Fibroblast of upper back skin (primary cell): ENCODE data around the gene ZNF428.
"Not testable (repeated sequence)": the region's sequence is repeated elsewhere in the genome, so short reads cannot be mapped to it uniquely, and the experiment has no call there.

Experiments
- DNase-seq: peaks from one replicate; pipeline ENCODE4 v3.0.0-alpha.2; 2013

ZNF428 gene

DNA sequence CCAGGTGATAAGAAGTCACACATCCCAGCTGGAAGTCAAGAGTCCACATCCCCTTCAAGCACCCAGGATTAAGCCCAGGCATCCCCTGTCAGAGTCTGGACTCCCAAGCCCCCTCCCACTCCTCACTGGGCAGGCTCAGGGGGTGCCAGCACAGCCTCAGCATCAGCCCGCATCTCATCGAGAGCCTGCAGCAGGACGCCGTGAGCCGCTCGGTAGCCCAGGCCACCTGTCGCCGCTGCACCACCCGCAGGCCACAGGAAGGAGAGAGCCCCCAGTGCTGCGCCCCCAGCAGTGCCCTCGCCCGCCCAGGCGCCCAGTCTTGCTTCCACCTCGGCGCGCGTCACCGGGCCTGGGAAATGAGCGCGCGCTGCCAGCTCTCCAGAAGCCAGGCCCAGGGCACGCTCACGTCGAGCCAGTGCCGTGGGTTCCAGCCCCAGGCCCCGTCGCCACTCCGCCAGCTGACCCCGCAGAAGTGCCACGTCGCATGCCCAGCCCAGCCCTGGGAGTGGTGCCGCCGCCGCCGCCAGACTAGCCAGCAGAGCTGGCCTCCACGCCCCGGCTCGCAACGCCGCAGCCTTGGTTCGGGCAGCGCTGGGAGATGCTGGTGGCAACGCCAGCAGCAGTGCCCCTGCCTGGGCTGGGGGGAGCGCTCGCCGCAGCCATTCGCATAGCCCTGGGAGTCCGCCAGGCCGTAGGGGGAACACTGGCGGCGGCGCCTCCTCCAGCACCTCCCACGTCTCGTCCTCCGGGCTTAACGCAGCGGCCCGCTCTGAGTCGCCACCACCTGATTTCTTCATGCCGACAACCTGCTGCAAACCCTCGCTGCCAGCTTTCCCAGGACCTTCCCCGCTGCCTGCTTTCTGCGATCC, 27.3 kb downstream of the ZNF428 start:
- no peak for DNase-seq

DNA sequence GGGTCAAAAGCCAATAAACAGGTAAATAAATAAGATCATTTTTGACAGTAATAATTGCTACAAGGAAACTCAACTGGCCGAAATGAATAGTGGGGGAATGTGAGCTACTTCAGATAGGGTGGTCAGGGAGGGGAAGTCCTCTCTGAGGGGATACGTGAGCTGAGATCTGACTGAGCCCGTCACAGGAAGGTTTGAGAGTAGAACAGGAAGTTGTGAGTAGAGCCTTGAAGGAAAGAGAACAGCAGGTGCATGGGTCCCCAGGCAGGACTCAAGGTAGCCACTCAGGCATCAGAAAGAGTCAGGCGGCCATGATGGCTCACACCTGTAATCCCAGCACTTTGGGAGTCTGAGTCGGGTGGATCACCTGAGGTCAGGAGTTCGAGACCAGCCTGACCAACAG, 29.8 kb downstream of the ZNF428 start:
- no peak for DNase-seq

DNA sequence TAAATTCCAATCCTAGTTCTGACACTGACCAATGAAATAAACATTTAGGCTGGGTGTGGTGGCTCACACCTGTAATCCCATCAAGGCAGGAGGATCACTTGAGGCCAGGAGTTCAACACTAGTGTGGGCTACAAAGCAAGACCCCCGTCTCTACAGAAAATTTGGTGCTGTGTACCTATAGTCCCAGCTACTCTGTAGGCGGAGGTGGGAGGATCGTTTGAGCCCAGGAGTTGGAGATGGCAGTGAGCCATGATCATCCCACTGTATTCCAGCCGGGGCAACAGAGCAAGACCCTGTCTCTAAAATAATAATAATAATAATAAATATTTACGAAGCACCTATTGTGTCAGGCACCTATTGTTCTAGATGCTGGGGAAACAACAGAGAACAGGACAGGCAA, 30.2 kb downstream of the ZNF428 start:
- no peak for DNase-seq

DNA sequence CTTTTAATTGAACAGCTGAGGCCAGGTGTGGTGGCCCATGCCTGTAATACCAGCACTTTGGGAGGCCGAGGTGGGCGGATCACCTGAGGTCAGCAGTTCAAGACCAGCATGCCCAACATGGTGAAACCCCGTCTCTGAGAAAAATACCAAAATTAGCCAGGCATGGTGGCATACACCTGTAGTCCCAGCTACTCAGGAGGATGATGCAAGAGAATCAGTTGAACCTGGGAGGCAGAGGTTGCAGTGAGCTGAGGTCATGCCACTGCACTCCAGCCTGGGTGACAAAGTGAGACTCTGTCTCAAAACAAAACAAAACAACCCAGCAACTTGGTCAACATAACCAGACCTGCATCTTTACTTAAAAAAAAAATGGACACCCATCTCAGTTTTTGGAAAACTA, 32.4 kb downstream of the ZNF428 start:
- DNase-seq, result not testable (repeated sequence)

DNA sequence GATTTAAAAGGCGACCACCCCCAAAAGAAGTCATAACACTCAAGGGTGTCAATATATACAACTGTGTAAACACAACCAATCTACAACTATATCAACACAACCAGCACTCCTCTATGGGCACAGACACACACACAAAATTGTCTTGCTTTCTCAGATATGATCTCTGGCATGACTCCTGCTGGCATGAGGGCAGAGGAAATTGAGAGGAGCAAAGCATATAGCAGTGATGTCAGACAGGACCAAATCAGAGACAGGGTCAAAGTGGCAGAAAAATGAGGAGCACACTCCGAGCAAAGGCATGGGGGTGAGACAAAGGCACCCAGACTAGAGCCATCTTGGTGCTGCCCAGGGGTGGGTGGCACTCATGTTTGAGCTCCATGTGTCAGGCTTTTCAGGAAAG, 33.1 kb downstream of the ZNF428 start:
- no peak for DNase-seq

DNA sequence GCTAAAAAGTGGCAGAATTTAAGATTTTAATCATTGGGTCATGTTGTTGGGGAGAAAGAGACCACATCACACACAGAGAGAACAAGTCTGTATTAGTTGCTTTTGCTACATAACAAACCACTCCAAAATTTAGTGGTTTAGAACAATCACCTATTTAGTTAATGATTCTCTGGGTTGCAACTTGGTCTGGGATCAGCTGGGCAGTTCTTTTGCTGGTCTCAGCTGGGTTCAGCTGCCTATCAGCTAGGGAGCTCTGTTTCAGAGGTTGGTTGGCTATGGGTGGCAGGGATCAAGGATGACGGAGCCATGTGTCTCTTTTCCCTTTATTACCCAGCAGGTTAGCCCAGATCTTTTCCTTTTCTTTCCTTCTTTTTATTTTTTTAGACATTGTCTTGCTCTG, 34.9 kb downstream of the ZNF428 start:
- no peak for DNase-seq

DNA sequence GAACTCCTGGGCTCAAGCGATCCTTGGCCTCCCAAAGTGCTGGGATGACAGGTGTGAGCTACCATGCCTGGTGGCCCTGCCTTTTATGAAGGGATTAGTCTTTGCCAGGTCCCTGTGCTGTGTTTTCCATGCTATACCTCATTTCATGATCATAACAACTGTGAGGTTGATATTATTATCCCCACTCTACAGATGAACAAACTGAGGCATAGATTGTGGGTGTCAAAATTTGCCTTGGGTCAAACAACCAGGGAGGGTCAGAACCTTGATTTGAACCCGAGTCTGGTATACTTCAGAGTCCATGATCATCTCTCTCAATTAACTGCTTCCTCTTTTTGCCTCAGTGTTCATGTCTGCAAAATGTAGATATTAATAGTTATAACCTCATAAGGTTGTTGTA, 36.9 kb downstream of the ZNF428 start:
- DNase-seq, result no peak

DNA sequence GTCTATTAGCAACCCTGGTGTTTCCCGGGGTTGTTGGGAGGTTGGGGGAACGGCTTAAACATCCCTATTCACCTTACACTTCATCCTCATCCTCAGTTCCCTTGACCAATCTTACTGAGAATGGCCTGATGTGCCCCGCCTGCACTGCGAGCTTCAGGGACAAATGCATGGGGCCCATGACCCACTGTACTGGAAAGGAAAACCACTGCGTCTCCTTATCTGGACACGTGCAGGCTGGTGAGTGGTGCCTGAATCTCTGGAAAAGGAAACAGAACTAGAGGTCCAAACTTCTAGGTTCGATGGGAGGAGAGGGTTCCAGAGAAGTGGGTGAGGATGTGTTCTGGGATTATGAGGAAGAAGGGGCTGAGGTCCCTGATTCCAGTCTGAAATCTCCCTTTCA, 38.0 kb downstream of the ZNF428 start:
- DNase-seq, result no peak

DNA sequence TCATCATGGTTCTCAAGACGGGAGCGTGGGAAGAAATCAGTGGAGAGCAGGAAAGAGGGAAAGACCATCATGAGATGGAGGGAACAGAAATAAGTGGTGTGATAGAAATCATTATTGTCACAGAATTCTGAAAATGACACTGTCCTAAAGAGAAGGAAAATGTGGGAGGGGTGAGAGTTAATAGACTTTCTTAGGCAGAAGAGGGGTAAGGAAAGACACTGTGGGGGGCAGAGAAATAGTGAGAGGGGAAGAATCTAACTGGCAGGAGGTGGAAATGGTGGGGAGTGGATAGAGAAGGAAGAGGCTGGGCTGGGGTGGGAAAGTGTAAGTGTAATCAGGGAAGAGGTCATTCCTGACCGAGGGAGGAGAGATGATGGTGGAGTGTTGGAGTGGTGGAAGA, 40.6 kb downstream of the ZNF428 start:
- DNase-seq, result no peak

DNA sequence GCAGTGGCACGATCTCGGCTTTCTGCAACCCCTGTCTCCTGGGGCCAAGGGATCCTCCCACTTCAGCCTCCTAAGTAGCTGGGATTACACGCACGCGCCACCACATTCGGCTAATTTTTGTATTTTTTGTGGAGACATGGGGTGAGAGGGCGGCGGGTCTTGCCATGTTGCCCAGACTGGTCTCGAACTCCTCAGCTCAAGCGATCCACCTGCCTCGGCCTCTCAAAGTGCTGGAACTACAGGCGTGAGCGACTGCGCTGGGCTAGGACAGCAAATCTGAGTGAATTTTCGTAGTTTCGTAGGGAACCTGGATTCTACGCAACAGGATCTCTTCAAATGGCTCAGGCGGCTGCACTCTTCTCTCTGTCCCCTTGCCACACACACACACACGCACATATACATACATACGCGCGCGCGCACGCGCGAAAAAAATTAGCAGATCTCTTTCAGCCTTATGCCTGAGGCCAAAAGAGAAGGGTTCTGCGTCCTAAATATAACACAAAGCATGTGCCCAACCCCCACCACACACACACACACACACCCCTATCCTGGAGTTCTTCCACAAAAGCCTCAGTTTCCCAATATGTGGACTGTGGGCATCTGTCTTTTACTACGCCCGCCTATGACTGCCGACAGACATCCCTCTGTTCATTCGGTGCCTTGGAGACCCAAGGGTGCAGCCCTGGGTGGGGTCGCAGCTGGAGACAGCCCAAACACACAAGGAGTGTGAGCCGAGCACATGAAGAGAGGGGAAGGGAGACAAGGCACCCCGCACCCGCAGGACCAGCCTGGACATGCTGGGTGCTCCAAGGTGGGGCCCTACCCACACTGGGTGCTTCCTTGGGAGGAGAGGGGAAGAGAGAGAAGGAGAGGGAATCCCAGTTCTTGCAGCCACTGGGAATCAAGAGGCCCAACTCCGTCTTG, 43.2 kb downstream of the ZNF428 start:
- no peak for DNase-seq

DNA sequence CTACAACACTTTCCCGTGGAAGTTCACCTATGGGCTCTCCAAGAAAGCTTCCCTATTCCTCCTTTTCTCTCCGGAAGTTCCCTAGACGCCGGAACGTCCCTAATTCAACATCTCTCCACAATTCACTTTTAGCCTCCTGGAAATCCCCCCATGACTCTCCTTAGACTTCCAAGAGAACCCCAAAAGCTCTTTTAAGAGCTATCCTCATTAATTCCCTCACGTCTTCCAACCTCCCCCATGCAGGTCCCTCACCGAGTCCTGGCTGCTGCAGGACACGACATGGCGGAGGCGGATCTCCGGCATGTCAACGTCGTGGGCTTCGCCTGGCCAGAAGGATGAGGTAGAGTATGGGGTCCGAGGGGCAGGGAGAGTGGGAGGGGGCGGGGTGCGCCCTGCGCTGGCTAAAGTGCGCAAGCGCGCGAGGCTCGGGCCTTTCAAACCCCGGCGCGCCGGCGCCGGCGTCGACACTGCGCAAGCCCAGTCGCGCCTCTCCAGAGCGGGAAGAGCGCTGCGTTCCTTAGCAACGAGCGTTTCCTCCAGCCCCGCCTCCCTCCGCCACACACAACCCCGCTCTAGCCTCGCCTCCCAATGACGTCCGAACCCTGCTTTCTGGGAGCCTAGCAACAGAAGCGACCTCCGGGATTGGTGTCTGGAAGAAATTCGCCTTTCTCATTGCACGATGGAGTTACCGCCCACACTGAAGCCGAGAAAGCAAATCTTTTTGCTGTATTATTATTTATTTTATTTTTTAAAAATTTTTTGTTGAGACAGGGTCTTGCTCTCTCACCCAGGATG, 44.1 kb downstream of the ZNF428 start, which contains the start of the genes PINLYP and XRCC1:
Gene PINLYP (plus strand): TSS at position 646 of the 795 bp plus-strand sequence. CDS start 1,391 bp downstream, outside the sequence.
Gene XRCC1 (minus strand): TSS at position 372 of the 795 bp plus-strand sequence. CDS start 69 bp downstream, at position 303.
- peak; percentile 98 for DNase-seq

DNA sequence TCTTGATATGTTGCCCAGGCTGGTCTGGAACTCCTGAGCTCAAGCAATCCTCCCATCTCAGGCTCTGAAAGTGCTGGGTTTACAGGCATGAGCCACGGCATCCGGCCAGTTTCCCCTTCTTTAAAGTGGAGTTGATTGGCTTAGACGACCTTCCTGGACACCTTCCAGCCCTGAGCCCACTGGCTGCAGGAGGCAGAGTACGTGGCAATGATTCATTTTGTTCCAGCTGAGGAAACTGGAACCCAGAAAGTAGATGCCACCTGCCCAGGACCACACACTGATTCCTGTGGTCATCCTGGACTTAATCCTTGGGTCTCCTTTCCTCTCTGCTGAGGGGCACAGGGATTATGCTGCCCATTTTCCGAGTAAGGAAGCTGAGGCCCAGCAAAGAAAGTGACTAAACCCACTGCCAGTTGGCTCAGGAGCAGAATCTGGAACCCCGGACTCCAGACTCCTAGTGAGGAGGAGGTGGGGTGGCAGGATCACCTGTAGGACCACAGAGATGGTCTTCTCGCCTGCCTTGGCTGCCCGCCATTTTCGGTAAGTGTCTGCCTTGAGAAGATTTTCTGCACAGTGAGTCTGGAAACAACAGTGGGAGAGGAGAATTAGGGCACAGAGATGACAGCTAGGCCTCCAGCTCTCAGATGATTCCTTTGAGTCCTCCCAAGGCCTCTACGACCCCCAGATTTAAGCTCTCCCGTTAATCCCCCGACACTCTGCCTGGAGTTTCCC, 44.8 kb downstream of the ZNF428 start:
- no peak for DNase-seq

DNA sequence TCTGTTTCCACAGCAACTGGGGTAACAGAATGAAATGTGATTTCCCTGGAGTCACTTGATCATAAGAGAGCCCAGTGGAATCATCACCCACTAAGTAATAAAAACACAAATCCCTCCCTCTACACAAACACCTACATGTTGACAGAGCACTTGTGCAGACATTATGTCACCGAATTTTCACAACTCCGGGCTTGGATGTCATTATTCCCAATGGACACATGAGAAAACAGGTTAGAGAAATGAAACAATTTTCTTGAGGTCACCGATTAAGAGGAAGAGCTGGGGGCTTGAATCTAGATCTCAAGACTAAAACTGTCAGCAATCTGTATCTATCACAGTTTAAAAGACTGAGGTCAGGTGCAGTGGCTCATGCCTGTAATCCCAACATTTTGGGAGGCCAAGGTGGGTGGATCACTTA, 47.2 kb downstream of the ZNF428 start:
- DNase-seq, result no peak

DNA sequence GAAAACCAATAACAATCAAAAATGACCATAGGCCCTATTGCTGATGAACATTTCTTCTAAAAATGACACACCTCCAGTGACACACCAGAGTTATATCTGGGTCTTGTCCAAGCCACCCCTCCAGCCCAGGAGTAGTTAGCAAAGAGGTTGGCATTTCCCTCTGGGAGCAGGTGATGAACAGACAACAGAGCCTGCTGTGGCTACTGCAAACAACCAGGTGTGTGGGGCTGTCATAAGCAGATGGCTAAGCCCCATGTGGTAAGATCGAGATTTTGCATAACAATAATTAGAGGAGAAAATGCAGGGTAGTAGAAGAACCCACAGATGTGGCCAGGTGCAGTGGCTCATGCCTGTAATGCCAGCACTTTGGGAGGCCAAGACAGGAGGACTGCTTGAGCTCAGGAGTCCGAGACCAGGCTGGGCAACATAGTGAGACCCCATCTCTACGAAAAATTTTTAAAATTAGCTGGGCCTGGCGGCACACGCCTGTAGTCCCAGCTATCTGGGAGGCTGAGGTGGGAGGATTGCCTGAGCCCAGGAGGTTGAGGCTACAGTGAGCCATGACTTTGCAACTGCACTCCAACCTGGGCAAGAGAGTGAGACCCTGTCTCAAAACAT, 49.1 kb downstream of the ZNF428 start:
- no peak for DNase-seq

DNA sequence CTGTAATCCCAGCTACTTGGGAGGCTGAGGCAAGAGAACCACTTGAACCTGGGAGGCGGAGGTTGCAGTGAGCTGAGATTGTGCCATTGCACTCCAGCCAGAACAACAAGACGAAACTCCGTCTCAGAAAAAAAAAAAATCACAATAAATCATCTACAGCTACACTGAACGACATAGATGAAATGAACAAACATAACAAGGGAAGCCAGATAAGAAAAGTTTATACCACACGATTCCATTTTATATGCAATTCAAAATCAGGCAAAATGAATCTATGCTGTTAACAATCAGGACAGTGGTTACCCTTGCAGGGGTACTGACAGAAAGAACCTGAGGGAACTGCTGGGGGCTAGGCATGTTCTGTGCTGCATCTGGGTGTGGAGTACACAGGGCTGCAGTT, 49.8 kb downstream of the ZNF428 start:
- DNase-seq, result no peak

DNA sequence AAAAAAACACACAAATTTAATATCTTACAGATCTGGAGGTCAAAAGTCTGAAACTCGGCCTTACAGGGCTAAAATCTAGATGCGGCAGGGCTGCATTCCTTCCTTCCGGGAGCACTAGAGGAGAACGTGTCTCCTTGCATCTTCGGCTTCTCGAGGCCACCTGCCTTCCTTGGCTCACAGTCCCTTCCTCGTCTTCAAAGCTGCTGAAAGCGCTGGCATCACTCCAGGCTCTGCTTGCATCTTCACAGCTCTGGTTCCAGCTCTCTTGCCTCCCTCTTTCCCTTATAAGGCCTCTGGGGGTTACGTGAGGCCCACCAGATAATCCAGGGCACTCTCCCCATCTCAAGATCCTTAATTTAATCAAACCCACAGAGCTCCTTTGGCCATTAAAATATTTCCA, 54.6 kb downstream of the ZNF428 start:
- DNase-seq, result no peak

DNA sequence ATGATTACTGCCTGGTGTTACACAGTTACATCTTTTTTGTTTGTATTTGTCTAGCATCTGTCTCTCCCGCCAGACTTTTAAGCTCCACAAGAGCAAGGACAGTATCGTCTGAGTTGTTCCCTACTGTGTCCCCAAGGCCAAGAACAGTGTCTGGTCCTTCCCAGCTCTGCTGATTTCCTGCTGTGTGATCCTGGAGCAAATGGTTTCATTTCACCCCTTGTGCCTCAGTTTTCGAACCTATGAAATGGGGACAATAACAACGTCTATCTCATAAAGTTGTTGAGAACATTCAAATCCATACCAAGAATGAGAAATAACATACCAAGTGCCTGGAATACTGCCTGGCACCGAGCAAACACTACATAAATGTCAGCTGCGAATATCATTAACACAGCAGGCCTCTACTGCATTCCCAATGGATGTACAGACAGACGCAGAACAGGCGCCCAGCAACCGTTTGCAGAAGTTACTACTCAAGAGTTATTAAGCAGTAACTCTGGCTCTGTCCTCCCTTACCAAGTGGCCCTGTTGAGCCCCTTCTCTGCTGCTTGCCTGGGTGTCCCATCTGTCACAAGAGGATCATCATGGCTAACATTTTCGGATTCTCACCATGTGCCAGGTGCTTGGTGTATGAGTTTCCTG, 55.5 kb downstream of the ZNF428 start:
- DNase-seq, result no peak

DNA sequence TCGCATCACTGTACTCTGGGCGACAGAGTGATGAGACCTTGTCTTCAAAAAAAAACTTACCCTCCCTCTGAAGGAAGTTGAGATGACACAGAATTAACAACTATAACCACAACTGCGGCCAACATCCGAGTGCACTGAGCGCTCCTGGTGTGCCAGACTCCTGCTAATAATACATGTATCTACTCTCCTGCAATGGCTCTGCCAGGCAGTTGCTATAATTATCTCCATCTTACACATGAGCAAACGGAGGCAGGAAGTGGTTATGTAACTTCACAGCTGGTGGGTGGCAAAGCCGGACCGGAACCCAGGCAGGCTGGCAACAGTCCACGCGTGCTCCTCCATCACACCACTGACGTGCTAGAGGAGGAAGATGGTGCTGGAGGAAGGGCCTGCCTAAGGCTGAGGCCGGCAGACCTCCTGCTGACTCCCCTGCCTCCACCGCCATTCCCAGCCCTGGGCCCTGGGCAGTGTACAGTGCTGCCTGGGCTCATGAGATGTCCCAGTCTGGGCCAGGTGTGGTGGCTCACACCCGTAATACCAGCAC, 56.7 kb downstream of the ZNF428 start:
- peak; percentile 67 for DNase-seq

DNA sequence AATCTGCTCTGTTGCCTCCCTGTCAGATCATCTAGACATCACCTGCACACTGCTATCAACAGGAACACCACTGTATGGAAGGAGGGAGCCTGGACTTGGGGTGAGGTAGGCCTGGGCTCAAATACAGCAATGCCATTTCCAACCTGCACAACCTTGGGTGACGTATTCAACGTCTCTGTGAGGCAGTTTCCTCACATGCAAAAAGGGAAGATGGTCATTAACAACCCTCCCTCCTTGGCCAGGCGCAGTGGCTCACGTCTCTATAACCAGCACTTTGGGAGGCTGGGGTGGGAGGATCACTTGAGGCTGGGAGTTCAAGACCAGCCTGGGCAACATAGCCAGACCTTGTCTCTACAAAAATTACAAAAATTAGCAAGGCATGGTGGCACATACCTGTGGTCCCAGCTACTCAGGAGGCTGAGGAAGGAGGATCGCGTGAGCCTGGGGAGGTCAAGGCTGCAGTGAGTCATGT, 57.2 kb downstream of the ZNF428 start:
- DNase-seq, result no peak

DNA sequence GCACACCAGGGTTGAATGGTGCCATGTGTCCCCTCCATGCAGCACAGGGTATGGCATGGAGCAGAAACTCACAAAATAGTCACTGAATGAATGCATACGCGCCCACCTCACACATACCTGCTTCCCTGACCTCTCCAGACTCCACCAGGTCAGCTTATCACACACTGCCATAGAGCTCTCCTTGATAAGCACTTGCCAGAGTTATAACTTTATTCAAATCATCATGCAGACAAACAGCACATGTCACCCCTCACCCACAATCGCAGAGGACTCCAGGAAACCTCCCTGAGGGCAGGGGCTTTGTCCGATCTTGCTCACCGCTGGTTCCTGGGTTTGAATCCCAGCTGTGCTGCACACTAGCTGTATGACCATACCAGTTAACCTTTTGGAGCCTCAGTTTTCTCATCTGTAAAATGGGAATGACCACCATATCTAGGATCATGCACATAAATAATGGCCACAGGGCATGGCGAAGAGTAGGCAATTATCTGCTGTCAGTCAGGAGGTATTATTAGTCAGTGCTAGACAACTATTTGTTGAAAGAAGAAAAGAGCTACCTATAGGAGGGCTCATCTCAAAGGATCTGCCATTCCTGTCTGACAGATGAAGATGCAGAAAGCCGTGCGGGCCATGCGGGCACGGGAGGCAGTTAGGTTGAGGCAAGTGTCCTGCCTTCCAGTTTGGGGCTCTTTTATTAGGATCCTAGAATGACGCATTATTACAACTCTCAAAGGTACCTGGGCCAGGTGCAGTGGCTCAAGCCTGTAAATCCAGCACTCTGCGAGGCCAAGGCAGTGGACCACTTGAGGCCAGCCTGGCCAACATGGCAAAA, 58.1 kb downstream of the ZNF428 start:
- DNase-seq, result no peak
